Loucy (cell line): Measurements from ENCODE around the gene AP2B1.

ENCODE experiments used
- H2AFZ ChIP-seq: fragments of 200-600 bp; sonication (generic); 2 replicates; pipeline ENCODE4 v1.6.0; 2016; ENCODE audit warnings: antibody characterized with exemption, mild to moderate bottlenecking, low read length, moderate library complexity
- H3F3A ChIP-seq: fragments of 200-600 bp; 2 replicates; pipeline ENCODE4 v1.6.0; 2016; ENCODE audit warnings: antibody characterized with exemption, low read depth, mild to moderate bottlenecking
- H3K27me3 ChIP-seq: fragments of 200-600 bp; sonication (generic); 2 replicates; pipeline ENCODE4 v1.6.1; 2014; ENCODE audit warnings: low read length, mild to moderate bottlenecking; ENCODE audit not compliant: insufficient read depth, poor library complexity, severe bottlenecking
- H3K36me3 ChIP-seq: fragments of 200-600 bp; sonication (generic); 2 replicates; pipeline ENCODE4 v1.6.1; 2016; ENCODE audit warnings: low read length; ENCODE audit not compliant: insufficient read depth
- H3K4me1 ChIP-seq: fragments of 200-600 bp; sonication (generic); 2 replicates; pipeline ENCODE4 v1.5.1; 2014; ENCODE audit warnings: low read length, mild to moderate bottlenecking; ENCODE audit not compliant: insufficient read depth, poor library complexity, severe bottlenecking
- H3K4me2 ChIP-seq: fragments of 200-600 bp; sonication (generic); 2 replicates; pipeline ENCODE4 v1.6.0; 2014; ENCODE audit warnings: antibody characterized with exemption, low read length, low read depth, mild to moderate bottlenecking; ENCODE audit not compliant: poor library complexity, severe bottlenecking
- H3K4me3 ChIP-seq: fragments of 200-600 bp; sonication (generic); 2 replicates; pipeline ENCODE4 v1.5.1; 2014; ENCODE audit warnings: low read length, mild to moderate bottlenecking, mixed read lengths; ENCODE audit not compliant: poor library complexity, severe bottlenecking
- H3K79me2 ChIP-seq: fragments of 200-600 bp; sonication (generic); 2 replicates; pipeline ENCODE4 v1.6.1; 2014; ENCODE audit warnings: low read length; ENCODE audit not compliant: insufficient read depth
- H3K9ac ChIP-seq: fragments of 200-600 bp; sonication (generic); 2 replicates; pipeline ENCODE4 v1.6.0; 2014; ENCODE audit warnings: mild to moderate bottlenecking, low read depth, low read length, moderate library complexity; ENCODE audit not compliant: poor library complexity, severe bottlenecking
- H3K9me2 ChIP-seq: fragments of 200-600 bp; sonication (generic); replicated peaks from 2 replicates; pipeline ENCODE4 v1.6.1; 2016; ENCODE audit warnings: low read depth, low read length, mixed read lengths
- H3K9me3 ChIP-seq: fragments of 200-600 bp; sonication (generic); 2 replicates; pipeline ENCODE4 v1.6.1; 2014; ENCODE audit warnings: mild to moderate bottlenecking, antibody characterized with exemption, low read length, low read depth; ENCODE audit not compliant: insufficient read depth
- H4K20me1 ChIP-seq: fragments of 200-600 bp; sonication (generic); 2 replicates; pipeline ENCODE4 v1.6.0; 2014; ENCODE audit warnings: antibody characterized with exemption, low read length, mild to moderate bottlenecking; ENCODE audit not compliant: insufficient read depth, poor library complexity, severe bottlenecking
- CTCF ChIP-seq: fragments of 200-600 bp; sonication (generic); conservative IDR thresholded peaks from 2 replicates; pipeline ENCODE4 v1.5.1; 2014; ENCODE audit warnings: mild to moderate bottlenecking, antibody characterized with exemption, low read length
- EZH2phosphoT487 ChIP-seq: fragments of 200-600 bp; IDR thresholded peaks from 2 replicates; pipeline ENCODE4 v1.6.1; 2018; ENCODE audit warnings: antibody characterized with exemption, mild to moderate bottlenecking, moderate library complexity, borderline replicate concordance

Gene AP2B1

GRCh38 chr17:35732806-35733136, 145.6 kb downstream of the AP2B1 start:
- Histone ChIP-seq H3K9ac (no peak overlapping the region), H2AFZ (no peak overlapping the region), H4K20me1 (no peaks in the 10 kb centered on the region), H3K27me3 (no peaks in the 10 kb centered on the region), H3K36me3 (no peaks in the 10 kb centered on the region), H3K9me3 (no peaks in the 10 kb centered on the region), H3K4me1 (no peaks in the 10 kb centered on the region), H3K9me2 (no peaks in the 10 kb centered on the region), H3K4me3 (no peak overlapping the region), H3K79me2 (no peaks in the 10 kb centered on the region), H3K4me2 (no peak overlapping the region), H3F3A (no peaks in the 10 kb centered on the region)
- TF ChIP-seq CTCF (no peak), EZH2phosphoT487 (no peak)

DNA sequence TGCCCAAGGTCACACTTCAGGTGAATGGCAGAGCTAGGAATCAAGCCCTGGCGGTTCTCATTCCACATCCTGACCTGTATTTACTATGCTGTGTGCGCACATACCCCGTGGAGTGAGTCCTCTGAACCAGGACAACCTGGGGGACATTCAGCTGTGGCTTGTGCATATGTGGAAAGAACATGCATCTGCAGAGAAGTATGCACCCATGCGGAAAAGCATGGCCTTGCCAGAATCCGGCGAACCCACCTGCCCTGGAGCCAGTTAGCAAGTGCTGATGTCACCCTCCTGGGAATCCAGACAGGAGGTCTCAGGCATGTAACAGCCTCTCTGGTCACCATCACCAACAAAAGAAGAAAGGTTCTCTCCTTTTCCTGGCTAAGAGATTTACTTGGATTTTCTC, 146.2 kb downstream of the AP2B1 start:
- Histone ChIP-seq H3K4me2 (no peak overlapping the region), H3K4me1 (no peaks in the 10 kb centered on the region)

DNA sequence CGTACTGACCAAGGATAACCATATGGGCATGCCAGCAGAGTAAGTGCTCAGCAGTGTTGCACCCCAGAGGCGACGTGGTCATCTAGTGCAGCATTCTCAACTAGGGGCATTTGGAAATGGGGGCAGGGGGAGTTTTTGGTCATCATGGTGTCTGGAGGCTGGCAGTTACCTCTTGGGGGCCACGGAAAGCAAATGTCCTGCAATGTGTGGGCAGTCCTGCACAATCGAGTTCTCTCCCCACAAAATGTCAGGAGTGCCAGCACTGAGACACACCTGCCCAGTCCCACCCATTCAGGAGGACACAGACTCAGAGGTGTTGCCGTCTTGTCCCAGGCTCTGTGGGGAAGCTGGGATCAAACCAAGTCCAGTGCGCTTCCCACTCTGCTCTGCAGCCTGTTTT, 147.3 kb downstream of the AP2B1 start:
- Histone ChIP-seq H3K9me3 (no peaks in the 10 kb centered on the region), H3K4me1 (no peaks in the 10 kb centered on the region), H3K36me3 (no peaks in the 10 kb centered on the region), H3K27me3 (no peaks in the 10 kb centered on the region), H3K4me2 (no peak overlapping the region), H3F3A (no peaks in the 10 kb centered on the region), H3K9me2 (no peaks in the 10 kb centered on the region), H3K79me2 (no peaks in the 10 kb centered on the region), H2AFZ (no peak overlapping the region), H3K4me3 (no peak overlapping the region), H3K9ac (no peak overlapping the region), H4K20me1 (no peaks in the 10 kb centered on the region)
- TF ChIP-seq EZH2phosphoT487 (no peak), CTCF (no peak)

More for the DNA sequence above, 146.2 kb downstream of the AP2B1 start:
- no peaks in the 10 kb centered on the region for H3K27me3 ChIP-seq
- no peak overlapping the region for H3K4me3 ChIP-seq
- no peak for TF ChIP-seq EZH2phosphoT487
- TF ChIP-seq CTCF = no peak
- no peaks in the 10 kb centered on the region for H3K79me2 ChIP-seq
- no peaks in the 10 kb centered on the region for H3K36me3 ChIP-seq
- no peaks in the 10 kb centered on the region for H3K9me2 ChIP-seq
- no peak overlapping the region for H3K9ac ChIP-seq
- no peak overlapping the region for H2AFZ ChIP-seq
- H3K9me3 ChIP-seq = no peaks in the 10 kb centered on the region
- no peaks in the 10 kb centered on the region for H3F3A ChIP-seq
- H4K20me1 ChIP-seq = no peaks in the 10 kb centered on the region
